NCI-H2107 treated with DMSO at 0.1 percent for 48 hours (cell line): Measurements from ENCODE around the gene CYRIA.

Source experiments
- DNase-seq: peaks from one replicate; lab custom pipeline; 2025; ENCODE audit not compliant: unreplicated experiment; lab: John Stamatoyannopoulos, UW

Gene CYRIA

DNA sequence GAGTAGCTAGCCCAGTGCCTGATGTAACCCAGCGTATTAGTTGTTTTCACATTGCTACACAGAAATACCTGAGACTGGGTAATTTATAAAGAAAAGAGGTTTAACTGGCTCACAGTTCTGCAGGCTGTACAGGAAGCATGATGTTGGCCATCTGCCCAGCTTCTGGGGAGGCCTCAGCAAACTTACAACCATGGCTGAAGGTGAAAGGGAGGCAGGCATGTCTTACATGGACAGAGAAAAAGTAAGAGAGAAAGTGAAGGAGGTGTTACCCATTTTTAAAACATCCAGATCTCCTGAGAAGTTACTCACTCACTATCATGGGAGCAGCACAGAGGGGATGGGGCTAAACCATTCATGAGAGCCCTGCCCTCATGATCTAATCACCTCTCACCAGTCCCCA is 6.1 kb upstream of the CYRIA start:
- no peak for DNase-seq

GRCh38 chr2:16669388-16669787 is 3.8 kb upstream of the CYRIA start:
- DNase-seq = no peak

DNA sequence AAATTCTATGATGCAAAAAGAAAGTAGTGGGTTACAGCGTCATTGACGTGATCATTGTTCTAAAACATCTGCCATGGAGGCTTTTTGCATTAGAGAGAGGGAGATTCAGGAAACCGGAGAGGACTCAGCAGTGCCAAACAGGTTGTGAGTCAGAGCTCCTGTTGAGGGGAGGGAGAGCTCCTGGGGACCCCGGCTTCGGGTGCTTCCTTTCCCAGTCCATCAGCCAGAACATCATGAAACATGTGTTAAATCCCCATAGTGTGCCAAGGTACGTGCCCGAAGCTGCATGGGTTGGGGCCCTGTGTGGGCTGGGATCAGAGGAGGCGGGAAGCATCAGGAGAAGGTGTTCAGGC is 791 bp upstream of the CYRIA start:
- DNase-seq = no peak

DNA sequence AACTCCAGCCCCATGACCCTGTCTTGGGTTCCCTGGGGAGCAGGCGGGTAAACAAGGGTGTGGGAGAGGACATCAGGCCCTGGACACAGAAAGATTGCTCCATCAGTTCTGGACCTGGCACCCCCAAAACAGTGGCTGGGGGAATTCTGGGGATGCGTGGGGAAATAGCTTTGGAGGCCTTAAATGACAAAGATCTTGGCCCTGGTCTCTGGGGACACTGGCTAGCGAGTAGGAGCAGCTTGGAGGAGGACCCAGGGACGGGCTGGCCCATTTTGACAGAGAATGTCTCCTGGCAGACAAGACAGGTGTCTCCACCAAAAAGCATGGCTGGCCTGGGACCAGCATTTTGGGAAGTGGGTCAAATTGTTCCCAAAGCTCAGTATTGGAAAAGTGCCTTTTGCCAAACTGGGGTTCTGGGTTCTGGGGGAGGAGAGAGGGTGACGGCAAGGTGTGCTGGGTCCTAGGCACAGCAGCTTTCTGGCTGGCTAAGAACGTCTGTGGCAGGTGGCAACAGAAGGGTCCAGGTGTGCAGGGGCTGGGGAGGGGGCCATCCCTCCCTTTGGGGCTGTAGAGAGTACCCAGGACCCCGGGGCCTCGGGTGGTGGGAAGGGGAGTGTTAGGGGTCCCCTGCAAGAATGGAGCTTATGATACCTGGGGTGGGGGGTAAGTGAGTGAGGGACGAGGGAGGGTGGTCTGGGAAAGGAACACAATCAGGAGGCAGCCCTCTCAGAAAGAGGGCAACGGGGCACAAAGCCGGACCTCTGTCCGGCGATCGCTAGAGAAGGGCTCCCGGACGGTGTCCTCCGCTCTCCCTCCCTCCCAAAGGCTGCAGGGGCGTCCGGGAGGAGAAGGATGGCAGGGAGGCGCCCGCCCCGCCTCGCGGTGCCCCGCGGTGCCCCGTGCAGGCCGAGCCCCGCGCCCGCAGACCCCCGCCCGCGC is 556 bp downstream of the CYRIA start:
- DNase-seq = no peak

DNA sequence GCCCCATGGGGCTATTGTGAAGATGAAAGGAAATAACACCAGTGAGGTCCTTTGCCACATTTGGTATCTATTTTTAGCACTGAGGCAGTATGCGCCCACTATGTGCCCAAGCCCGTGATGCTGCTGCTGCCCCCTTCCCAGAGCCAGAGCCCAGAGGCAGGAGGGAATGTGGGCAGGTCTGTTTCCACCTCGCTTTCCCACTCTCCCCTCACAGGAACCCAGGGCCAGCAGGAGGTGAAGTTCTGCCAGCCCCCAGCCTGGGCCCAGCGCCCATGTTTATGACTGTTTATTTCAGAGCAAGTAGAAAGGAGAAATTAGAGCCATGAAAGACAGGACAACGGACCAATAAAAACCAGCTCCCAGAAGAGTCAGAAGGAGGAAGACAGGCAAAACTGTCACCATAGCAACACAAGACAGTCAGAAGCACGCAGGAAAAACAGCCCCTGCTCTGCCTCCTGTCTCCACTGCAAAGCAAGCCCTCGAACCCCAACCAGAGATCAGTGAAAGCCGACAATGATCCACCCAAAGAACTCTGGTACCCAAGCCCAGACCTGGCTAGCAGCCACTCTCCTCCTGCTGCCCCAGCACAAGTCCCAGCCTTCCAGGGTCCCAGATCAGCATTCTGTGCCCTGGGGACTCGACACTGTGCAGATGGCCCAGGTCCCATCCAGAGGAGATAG is 1.4 kb downstream of the CYRIA start:
- DNase-seq = no peak

- DNase-seq = no peak
Measured at GRCh38 chr2:16663121-16663905, 2.3 kb downstream of the CYRIA start.

- DNase-seq = no peak
Measured at GRCh38 chr2:16661936-16662839, 3.4 kb downstream of the CYRIA start.

DNA sequence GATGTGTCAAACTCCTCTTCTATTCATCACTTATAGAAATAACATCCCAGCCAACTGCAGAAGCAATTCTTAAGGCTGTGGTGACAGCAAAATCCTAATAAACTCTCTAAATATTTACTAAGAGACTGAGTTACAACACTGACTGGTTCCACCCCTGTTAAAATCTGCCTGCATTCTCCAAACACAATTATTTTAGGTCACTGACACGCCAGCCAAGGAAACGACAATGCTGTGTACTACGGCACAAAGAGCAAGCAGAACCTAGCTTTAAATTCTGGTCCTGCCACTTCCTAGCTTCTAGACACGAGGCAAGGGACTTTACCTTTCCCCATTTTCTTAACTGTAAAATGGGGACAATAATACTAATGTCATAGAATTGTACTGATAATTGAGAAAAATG is 4.1 kb downstream of the CYRIA start:
- DNase-seq = no peak

DNA sequence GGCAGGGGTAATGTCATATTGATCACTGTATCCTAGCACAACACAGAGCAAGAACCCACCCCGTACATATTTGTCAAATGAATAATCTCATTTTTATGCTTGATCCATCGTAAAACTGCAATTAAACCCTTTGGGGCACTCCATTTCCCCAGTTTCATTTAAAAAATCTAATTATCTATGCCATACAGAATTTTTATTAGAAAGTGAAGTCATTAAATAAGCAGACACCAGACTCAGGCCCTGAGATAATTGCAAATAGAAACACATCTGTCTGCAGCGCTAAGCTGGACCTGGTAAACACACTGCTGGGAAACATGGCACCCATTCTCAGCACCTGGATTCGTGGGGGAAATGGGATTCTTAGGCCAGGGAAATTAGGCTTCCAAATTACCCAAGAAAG is 5.1 kb downstream of the CYRIA start:
- DNase-seq = no peak

DNA sequence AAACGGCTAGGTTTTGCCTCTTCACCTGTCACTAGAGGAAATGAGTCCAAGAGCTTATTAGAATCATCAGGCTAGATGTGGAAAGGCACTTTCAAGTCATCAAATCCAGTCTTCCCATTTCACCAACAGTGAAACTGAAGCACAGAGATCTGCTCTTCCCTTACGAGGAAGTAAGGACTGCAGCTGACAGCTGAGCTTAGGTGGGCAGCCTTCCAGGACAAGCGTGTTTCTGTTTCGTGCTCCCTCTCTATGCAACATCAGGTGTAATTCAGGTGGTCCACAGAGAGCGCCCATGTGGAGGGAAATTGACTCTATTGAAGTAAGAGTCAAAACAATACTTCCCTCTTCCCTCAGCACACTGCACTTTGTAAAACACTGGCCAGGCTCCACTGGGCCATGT is 5.5 kb downstream of the CYRIA start:
- no peak for DNase-seq

DNA sequence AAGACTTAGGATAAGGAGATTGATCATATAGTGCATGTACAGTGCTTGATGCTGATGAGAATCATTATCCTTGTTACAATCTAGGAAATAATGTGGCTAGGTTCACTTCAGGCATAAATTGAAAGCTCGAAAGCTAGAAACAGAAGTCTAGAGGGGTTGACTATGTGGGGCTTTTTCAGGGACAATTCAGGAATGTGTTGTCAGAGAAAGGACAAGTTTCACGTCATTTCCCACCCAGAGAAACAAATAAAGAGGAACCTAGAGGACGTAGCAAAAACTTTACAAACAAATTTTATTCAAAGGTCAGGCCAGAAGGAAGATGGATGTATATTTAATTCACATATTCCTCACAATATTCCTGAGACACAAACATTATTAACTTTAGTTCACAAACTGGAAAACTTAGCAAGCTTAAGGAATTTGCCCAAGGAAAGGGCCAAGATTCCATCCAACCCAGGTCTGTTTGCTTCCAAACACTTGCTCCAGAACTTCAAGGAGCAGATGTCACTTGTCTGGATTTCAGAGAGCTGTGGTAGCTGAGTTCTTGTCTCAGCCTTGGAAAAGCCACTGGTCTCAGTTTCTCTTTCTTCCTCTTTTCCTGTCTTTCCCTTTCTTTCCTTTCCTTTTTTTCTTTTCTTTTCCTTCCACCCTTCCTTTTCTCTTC is 7.4 kb downstream of the CYRIA start:
- no peak for DNase-seq

DNA sequence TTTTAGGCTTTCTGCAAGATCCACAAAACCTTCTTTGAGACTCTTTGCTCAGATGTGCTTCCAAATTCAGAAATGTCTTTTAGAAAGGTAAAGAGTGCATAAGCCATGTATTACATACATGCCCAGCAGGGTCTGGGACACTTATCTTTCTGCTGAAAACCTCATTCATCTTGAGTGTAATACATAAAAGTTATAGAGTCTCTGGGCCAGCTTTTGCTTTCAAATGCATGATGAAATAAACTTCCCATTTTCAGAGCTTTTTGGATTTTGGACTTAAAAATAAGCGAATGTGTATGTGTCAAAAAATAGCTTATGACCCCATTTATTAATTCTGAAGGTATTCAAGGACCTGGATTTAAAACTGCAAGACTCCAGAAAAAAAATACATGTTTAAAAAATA is 8.0 kb downstream of the CYRIA start:
- DNase-seq = no peak

DNA sequence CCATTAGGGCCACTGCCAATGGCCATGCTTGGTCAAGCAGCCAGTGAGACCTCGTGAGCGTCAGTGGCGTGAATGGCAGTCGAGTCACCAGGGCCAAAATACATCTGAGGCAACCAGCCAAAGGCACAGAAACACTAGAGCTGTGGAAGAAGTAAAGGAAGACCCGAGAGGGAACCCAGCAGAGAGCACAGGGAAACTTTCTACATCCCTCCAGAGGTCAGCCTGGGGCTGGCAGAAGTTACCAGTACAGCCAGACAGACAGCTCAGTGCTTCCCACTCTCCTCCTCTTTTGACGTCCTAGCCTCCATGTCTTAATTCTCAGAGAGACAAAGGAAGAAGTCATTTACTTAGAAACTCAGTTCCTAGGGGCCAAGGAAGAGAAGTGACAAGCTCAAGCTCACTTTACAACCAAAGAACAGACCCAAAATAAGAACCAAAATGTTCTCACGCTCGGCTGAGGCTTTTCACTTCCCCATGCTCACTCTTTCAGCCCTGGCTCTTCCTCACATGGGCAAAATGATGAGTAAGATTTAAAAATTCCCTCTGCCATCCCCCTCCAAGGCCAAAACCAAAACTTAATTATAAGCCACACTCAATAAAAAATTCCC is 8.7 kb downstream of the CYRIA start:
- no peak for DNase-seq

DNA sequence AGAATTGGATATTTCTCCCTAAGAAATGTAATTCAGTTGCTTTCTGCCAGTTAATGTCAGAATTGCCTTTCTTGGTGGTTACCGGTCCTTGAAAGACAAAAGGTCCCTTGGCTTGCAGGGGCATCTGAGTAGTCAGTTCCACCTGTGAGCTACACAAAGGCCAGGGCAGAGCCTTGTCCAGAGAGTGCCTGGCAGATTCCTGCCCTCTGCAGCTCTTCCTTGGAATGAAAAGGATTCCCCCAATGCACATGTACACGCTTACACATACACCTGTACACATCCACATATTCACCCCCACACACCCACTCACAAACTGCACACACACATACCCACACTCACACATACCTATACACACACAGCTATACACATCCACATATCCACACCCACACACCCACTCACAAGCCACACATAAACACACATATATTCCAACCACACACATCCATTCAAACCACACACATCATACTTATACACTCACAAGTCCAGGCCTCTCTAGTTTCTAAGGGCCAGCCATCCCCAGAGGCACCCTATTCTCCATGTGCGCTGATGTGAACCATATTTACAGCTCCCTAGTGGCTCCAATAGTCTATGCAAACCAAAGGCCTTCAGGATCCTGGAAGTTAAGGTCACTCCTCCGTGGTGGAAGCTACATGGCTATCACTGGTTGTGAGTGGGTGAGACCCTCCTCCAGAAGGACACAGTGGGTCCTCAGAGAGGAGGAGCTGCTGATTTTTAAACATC is 9.6 kb downstream of the CYRIA start:
- DNase-seq = no peak

GRCh38 chr2:16655445-16655837 is 10.2 kb downstream of the CYRIA start:
- DNase-seq = no peak

- DNase-seq = no peak
Measured at GRCh38 chr2:16654833-16655444, 10.7 kb downstream of the CYRIA start.

GRCh38 chr2:16653799-16654198 is 11.8 kb downstream of the CYRIA start:
- DNase-seq = no peak

DNA sequence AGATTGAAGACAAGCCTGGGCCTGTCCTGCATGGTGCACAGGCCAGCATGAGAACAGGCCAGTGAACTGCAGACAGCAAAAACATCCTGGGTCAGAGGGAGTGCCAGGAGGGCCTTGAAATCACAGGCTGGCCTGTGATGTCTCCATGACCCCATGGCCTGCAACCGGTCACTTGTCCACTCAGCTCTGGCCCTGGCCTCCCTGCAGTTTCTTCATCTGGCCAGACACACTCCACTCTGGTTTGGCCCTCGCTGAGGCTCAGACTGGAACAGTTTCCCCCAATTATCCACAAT is 12.6 kb downstream of the CYRIA start:
- no peak for DNase-seq
